K562 (cell line): ENCODE data around the gene DUS1L. TPM values are rescaled to one million over a fixed set of nuclear protein-coding genes. Genes with fewer than 3 reads are reported as not detected.

Experiments
- ATAC-seq: fragments of 200-7000 bp; cut with Tn5 transposase; 3 replicates; pipeline ENCODE4 v1.9.1; 2020; ENCODE audit warnings: moderate library complexity
- BruUV-seq: library from RNA; stranded (reverse); fragments of 400-500 nt; replicated peaks from 2 replicates; lab custom pipeline; 2021; lab: Mats Ljungman, UMichigan
- CTCF ChIA-PET: fragments of 300-600 bp; formaldehyde crosslinking; extraction: SDS; loops from one replicate; lab custom pipeline; 2021; ENCODE audit warnings: low intra/inter-chr PET ratio; lab: Yijun Ruan, JAX
- POLR2A ChIA-PET: fragments of 300-600, 350-650 bp; sonication (Branson Sonifier 250); formaldehyde crosslinking; extraction: SDS; loops from one replicate; lab custom pipeline; 2021; ENCODE audit warnings: antibody characterized with exemption, inconsistent platforms; lab: Yijun Ruan, JAX
- DNase-seq, 4 experiments: peaks; one replicate each; pipeline versions ENCODE4 v3.0.0 to v3.0.0-alpha.2; 2011 to 2018; ENCODE audit warnings: low spot score in 3 of 4, mixed read lengths in 3 of 4; ENCODE audit errors: extremely low read depth in 1 of 4
- FAIRE-seq: peaks from 2 replicates; lab custom pipeline; 2011; peaks lifted over from hg19 to GRCh38; lab: Jason Lieb, UNC
- H2AFZ ChIP-seq: 2 replicates; pipeline ENCODE4 v1.6.0; 2011; ENCODE audit warnings: low read depth, low read length, control low read depth, inconsistent platforms
- H3K27ac ChIP-seq: fragments of 200-600 bp; 3 replicates; pipeline ENCODE4 v1.8.0; 2011; ENCODE audit warnings: low read depth, mild to moderate bottlenecking, control low read depth, inconsistent platforms, low read length, moderate library complexity, mixed read lengths; ENCODE audit errors: extremely low read depth
- H3K27me3 ChIP-seq, 2 experiments: fragments of 300-600 bp in 1 of 2; 2 replicates in 1 of 2; 3 replicates in 1 of 2; pipeline versions ENCODE4 v1.6.0 to v1.8.0; 2011; ENCODE audit warnings: inconsistent platforms in 2 of 2, low read length in 2 of 2, mild to moderate bottlenecking in 1 of 2, mixed read lengths in 1 of 2, moderate library complexity in 1 of 2; ENCODE audit not compliant: control insufficient read depth in 2 of 2, insufficient read depth in 2 of 2
- H3K36me3 ChIP-seq: fragments of 300-600 bp; 3 replicates; pipeline ENCODE4 v1.8.0; 2011; ENCODE audit warnings: mild to moderate bottlenecking, low read length, inconsistent platforms; ENCODE audit not compliant: control insufficient read depth, insufficient read depth
- H3K4me1 ChIP-seq, 2 experiments: fragments of 200-600 bp in 1 of 2; replicated peaks in 1 of 2; 2 replicates in 1 of 2; 3 replicates in 1 of 2; pipeline versions ENCODE4 v1.5.1 to v1.8.0; 2011; ENCODE audit warnings: inconsistent platforms in 2 of 2, low read length in 2 of 2, mild to moderate bottlenecking in 1 of 2, mixed read lengths in 1 of 2, moderate library complexity in 1 of 2; ENCODE audit not compliant: control insufficient read depth in 2 of 2, insufficient read depth in 2 of 2
- H3K4me2 ChIP-seq: 2 replicates; pipeline ENCODE4 v1.6.1; 2011; ENCODE audit warnings: low read length, control low read depth, inconsistent platforms, mixed read lengths; ENCODE audit not compliant: insufficient read depth
- H3K4me3 ChIP-seq: fragments of 200-600 bp; sonication (generic), shearing (Covaris generic); 2 replicates; pipeline ENCODE4 v1.5.1; 2016; ENCODE audit warnings: control low read depth, inconsistent platforms
- H3K79me2 ChIP-seq: fragments of 200-600 bp; 3 replicates; pipeline ENCODE4 v1.8.0; 2011; ENCODE audit warnings: low read length, inconsistent platforms; ENCODE audit not compliant: control insufficient read depth, insufficient read depth
- H3K9ac ChIP-seq, 2 experiments: 2 replicates each; pipeline versions ENCODE4 v1.6.0 to v1.6.1; 2011; ENCODE audit warnings: low read depth in 2 of 2, low read length in 2 of 2, control low read depth in 1 of 2, inconsistent platforms in 1 of 2, mild to moderate bottlenecking in 1 of 2, mixed read lengths in 1 of 2; ENCODE audit not compliant: insufficient read depth in 1 of 2
- H3K9me1 ChIP-seq: one replicate; pipeline ENCODE4 v1.6.0; 2011; ENCODE audit warnings: inconsistent platforms, mild to moderate bottlenecking, low read length, moderate library complexity; ENCODE audit not compliant: control insufficient read depth, insufficient read depth
- H3K9me3 ChIP-seq: replicated peaks from 2 replicates; pipeline ENCODE4 v1.5.1; 2011; ENCODE audit warnings: low read depth, low read length, inconsistent platforms; ENCODE audit not compliant: control insufficient read depth, insufficient read depth
- H4K20me1 ChIP-seq: replicated peaks from 2 replicates; pipeline ENCODE4 v1.6.1; 2011; ENCODE audit warnings: low read length, inconsistent platforms, mixed read lengths; ENCODE audit not compliant: control insufficient read depth, insufficient read depth
- ATF6 ChIP-seq: sonication (generic); formaldehyde crosslinking; IDR thresholded peaks from 2 replicates; pipeline ENCODE4 v1.4.0; 2020; ENCODE audit warnings: mild to moderate bottlenecking, missing genetic modification reagents
- C11orf30 ChIP-seq: fragments of 450-650 bp; IDR thresholded peaks from 2 replicates; pipeline ENCODE4 v1.6.1; 2016; ENCODE audit warnings: low read depth, mild to moderate bottlenecking
- DPF2 ChIP-seq: fragments of 450-650 bp; IDR thresholded peaks from 2 replicates; pipeline ENCODE4 v1.6.1; 2016
- OTX1 ChIP-seq: fragments of 450-650 bp; formaldehyde crosslinking; IDR thresholded peaks from 2 replicates; pipeline ENCODE4 v1.4.0; 2022; ENCODE audit warnings: mild to moderate bottlenecking
- POLR2G ChIP-seq: fragments of 200-400 bp; formaldehyde crosslinking; IDR thresholded peaks from 2 replicates; pipeline ENCODE4 v1.6.1; 2017; ENCODE audit warnings: low read depth, mild to moderate bottlenecking, antibody characterized with exemption, low read length, moderate library complexity
- PRMT5 ChIP-seq: sonication (generic); formaldehyde crosslinking; IDR thresholded peaks from 2 replicates; pipeline ENCODE4 v1.5.0; 2020; ENCODE audit warnings: missing genetic modification reagents
- SRSF3 ChIP-seq: fragments of 200-400 bp; formaldehyde crosslinking; IDR thresholded peaks from 2 replicates; pipeline ENCODE4 v1.6.1; 2016; ENCODE audit warnings: mild to moderate bottlenecking, low read length, moderate library complexity; ENCODE audit not compliant: insufficient read depth
- ZBTB17 ChIP-seq: fragments of 450-650 bp; formaldehyde crosslinking; IDR thresholded peaks from 2 replicates; pipeline ENCODE4 v1.4.0; 2020; ENCODE audit warnings: mild to moderate bottlenecking
- ZNF133 ChIP-seq: fragments of 250-450 bp; sonication (Bioruptor Pico); IDR thresholded peaks from 2 replicates; pipeline ENCODE4 v1.4.0; 2020; ENCODE audit warnings: mild to moderate bottlenecking
- WGBS: fragments of 100-300 bp; shearing (Covaris generic); methylation state at CpG from one replicate; pipeline ENCODE4 v1.1.6; 2016; ENCODE audit warnings: low coverage, mixed read lengths; ENCODE audit not compliant: insufficient coverage; ENCODE audit errors: missing lambda C conversion rate; 5-methylcytosine and 5-hydroxymethylcytosine counted together
- in situ Hi-C: fragments of 300-500 bp; cut with MboI; formaldehyde crosslinking; loops from 4 replicates; pipeline ENCODE4 v1.15.0; 2018; ENCODE audit warnings: inconsistent platforms, mixed read lengths
- intact Hi-C: fragments of 100-400 bp; cut with micrococcal nuclease; formaldehyde crosslinking; loops from 2 replicates; pipeline ENCODE4 v1.14.2; 2022
- polyA plus RNA-seq, 8 experiments: library from polyadenylated mRNA; depleted of rRNA in 4 of 8; stranded (reverse) in 5 of 8; unstranded in 3 of 8; fragments of >200 nt; fragmentation: Nextera tagmentation in 2 of 8; fragmentation: Illumina TruSeq in 1 of 8; extraction: Ambion mirVana in 2 of 8; extraction: Trizol in 1 of 8; gene quantifications; 2 replicates each; pipeline versions ENCODE4 v1.2.1 to v1.2.3, GENCODE V29; 2011 to 2014; ENCODE audit warnings: inconsistent platforms in 1 of 8, missing spikeins in 1 of 8
- total RNA-seq, 7 experiments: library from RNA; depleted of rRNA in 6 of 7; stranded (reverse); fragments of >200 nt in 6 of 7; fragmentation: Illumina TruSeq in 2 of 7; extraction: Trizol in 2 of 7; gene quantifications; 2 replicates each; pipeline versions ENCODE4 v1.2.1 to v1.2.3, GENCODE V29; 2011 to 2021; ENCODE audit warnings: low replicate concordance in 1 of 7

DUS1L gene
- total and polyA plus RNA-seq, 9 of the 15 experiments (the other 6 are each of a cell fraction or from before 2014, with no cell fraction given), result 7.8 to 210 (median 83.9) TPM

- TF ChIP-seq ATF6 (CRISPR knock-in tag) (no peak), DPF2 (no peak), ZNF133 (CRISPR knock-in tag) (no peak), SRSF3 (no peak), PRMT5 (CRISPR knock-in tag) (no peak), OTX1 (CRISPR knock-in tag) (no peak), ZBTB17 (CRISPR knock-in tag) (peak; percentile 38; the same call in 1 of the 2 replicates)
Observed at GRCh38 chr17:82105882-82106687, 40.5 kb upstream of the DUS1L start (continued).

- FAIRE-seq, result no peak
- Histone ChIP-seq H3K27me3 (no peaks in the 10 kb centered on the region), H3K4me3 (no peak overlapping the region), H3K9me3 (no peaks in the 10 kb centered on the region), H3K27ac (no peak overlapping the region), H4K20me1 (no peaks in the 10 kb centered on the region), H3K79me2 (0 out of 3 replicates have a peak, but pooled peaks cover under 1% of the 10 kb centered on the region), H3K4me1 (peaks cover 23 to 80% of the 10 kb centered on the region in 2 experiments), H3K4me2 (no peak overlapping the region), H3K9ac (peak overlapping the region in 1 of 2 experiments; percentile 4; a peak in 1 of 4 replicates), H3K9me1 (no peaks in the 10 kb centered on the region), H3K36me3 (peaks cover 6% of the 10 kb centered on the region; the same call in 2 of the 3 replicates), H2AFZ (no peak overlapping the region)
- TF ChIP-seq C11orf30 (no peak), POLR2G (peak; percentile 29; the same call in 1 of the 2 replicates)
- POLR2A ChIA-PET, result interaction anchor here (0.6 to 0.7 kb wide), 2 partner anchors 13 to 765 kb away, joined by 3 read pairs; no protein-coding TSS in a partner anchor
- 85% methylated on average over 11 of the region's 13 CpGs for WGBS
- BruUV-seq, result no TSS peak
- ATAC-seq, result no peak
- in situ Hi-C loops (no loop called here), intact Hi-C loops (loop anchor here (5.0 kb wide), 1 partner anchor 37 kb away; no protein-coding TSS in a partner anchor)
- no peak for DNase-seq
- CTCF ChIA-PET, result no interaction called here
Observed at GRCh38 chr17:82105417-82105881, 39.8 kb upstream of the DUS1L start.
